Heart left ventricle (tissue), 13 donors: ENCODE results near the gene NAIF1.

Experiments
- POLR2A ChIP-seq, 2 donors: fragments of 450-650 bp; IDR thresholded peaks; one replicate each; pipeline ENCODE4 v1.6.1; 2017; ENCODE audit warnings: antibody characterized with exemption in 2 of 2, mild to moderate bottlenecking in 2 of 2, moderate library complexity in 2 of 2
- TF ChIP-seq, protein P1 (sequence below), 12 donors: fragments of 200-600 bp; sonication (generic) in 4 of 12; IDR thresholded peaks; one replicate each; pipeline versions ENCODE4 v1.5.0 to v1.8.0; 2018 to 2022; ENCODE audit warnings: antibody characterized with exemption in 12 of 12, mild to moderate bottlenecking in 5 of 12
- donor health status: ischemic (EF 13 %, LVEDD 7.1; RV severe dilation, severe dysfunction).
- donor health status: DM: no; HTN: yes; CAD: no.
- donor health status: DM: no; HTN: no; CAD: no.
- donor health status: ischemic (EF 25% LVEDD 6.9; RV normal size, moderate dysfunction).
- donor health status: ischemic (EF 25% LVEDD 5.7; RV mildly dilated, moderate dysfunction).
- donor health status: ischemic (EF 35%, LVEDD 5.7; RV mildly dilated, moderate dysfunction).
- donor health status: nonischemic (EF 11% LVEDD 7.7; RV severe dilation, severe dysfunction).
- donor health status: DM: yes; HTN: yes; CAD: no.
- donor health status: PGD.
- donor health status: ischemic (EF 29% LVEDD 5.4; RV normal size, mild dysfunction).
- donor health status: nonischemic (EF 23%, LVEDD 6.1; RV moderate dilation, normal function).

DNA sequence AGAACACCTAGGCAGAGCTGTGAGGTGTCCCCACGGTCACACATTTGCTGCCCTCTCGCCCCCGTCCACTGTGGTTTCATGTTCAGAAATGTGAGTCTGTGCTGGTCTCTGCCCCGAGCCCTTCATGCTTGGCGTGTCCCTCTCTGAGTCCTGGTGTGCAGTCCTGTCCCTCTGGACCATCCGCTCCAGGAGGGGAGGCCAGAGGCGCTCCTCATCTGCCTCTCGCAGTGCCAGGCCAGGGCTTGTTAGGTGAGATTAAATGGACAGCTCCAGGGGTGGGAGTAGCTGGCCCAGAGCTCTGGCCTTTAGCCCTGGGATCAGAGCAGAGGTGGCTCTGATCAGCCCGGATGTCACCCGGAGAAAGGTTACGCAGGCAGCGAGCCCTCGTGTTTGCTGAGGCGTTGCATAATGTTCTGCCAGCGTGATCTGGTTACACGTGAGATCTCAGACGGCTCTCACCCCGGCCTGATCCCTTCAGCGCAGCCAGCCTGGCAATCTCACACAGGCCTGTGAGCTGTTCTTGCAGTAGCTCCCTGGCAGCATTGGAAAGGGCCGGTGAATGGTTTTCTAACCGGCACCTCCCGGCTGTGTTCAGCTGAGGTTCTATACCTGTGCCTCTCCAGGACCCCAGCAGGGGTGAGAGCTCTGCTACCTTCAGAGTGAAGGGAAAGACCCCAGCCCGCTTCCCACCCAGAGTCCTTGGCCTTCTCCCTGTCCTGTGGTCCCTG, 35.9 kb upstream of the NAIF1 start:
- TF ChIP-seq POLR2A (IDR thresholded peaks at IDR 0.05): no peak
- TF ChIP-seq, protein P1, sequence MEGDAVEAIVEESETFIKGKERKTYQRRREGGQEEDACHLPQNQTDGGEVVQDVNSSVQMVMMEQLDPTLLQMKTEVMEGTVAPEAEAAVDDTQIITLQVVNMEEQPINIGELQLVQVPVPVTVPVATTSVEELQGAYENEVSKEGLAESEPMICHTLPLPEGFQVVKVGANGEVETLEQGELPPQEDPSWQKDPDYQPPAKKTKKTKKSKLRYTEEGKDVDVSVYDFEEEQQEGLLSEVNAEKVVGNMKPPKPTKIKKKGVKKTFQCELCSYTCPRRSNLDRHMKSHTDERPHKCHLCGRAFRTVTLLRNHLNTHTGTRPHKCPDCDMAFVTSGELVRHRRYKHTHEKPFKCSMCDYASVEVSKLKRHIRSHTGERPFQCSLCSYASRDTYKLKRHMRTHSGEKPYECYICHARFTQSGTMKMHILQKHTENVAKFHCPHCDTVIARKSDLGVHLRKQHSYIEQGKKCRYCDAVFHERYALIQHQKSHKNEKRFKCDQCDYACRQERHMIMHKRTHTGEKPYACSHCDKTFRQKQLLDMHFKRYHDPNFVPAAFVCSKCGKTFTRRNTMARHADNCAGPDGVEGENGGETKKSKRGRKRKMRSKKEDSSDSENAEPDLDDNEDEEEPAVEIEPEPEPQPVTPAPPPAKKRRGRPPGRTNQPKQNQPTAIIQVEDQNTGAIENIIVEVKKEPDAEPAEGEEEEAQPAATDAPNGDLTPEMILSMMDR (IDR thresholded peaks at IDR 0.05): no peak
